ENCODE data around the gene LSM3.

The LSM3 gene

DNA sequence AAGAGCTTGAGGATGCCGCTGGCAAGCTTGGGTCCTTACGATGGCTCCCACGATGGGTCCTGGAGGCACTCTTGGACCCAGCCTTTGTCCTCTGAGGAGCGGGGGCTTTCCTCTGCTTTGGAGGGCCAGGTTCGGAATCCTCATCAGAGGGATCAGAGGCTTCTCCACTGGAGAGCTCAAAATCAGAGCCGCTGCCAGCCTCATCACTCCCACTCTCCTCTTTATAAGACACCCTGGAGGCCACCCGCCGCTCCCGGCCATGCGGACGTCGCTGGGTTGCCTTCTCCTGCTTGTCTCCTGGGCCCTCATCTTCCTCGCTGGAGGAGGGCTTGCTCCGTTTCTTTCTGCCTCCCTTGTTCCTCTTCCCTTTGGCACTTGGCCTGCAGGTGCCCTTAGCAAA lies 20.2 kb upstream of the LSM3 start:
- DNase-seq: no peak

DNA sequence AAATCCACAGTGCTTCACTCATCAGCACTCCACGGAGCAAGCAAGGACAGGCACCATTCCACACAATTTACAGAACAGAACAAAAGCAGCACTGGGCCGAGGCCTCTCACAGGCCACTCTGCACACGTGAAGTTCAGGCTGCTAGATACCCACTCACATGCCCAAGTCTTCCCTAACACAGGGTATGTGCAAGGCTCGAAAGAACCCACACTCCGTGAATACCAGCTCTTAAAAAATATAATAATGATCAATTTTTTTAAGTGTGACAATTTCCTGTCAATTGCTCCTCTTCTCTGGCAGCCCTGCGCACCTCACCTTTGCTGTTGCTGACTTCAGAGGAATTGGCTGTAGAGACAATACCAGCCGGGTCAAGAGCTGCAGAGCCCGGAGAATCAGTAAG lies 19.2 kb upstream of the LSM3 start:
- DNase-seq: no peak

DNA sequence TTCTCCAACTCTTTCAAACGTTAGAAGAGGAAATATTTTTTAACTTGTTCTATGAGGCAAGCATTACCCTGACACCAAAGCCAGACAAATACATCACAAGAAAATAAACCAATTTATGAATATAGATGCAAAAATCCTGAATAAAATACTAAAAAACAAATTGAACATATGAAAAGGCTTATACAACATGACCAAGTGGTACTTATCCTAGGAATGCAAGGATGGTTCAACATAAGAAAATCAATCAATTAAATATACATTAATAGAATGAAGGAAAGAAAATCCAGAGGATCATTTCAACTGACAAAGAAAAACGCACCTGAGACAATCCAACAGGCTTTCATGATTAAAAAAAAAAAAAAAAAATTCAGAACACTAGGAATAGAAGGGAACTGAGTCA lies 17.3 kb upstream of the LSM3 start:
- DNase-seq: no peak

DNA sequence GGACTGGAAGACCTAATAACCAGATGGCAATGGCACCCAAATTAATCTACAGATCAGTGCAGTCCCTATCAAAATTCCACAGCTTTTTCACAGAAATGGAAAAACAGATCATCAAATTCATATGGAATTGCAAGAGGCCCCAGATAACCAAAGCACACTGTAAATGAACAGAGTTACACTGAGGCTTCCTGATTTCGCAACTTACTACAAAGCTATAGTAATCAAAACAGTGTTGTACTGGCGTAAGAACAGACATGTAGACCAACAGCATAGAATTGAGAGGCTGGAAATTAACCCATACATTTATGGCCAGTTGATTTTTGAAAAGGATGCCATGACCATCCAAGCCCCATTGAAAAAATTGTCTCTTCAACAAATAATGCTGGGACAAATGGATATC lies 16.4 kb upstream of the LSM3 start:
- DNase-seq: no peak

DNA sequence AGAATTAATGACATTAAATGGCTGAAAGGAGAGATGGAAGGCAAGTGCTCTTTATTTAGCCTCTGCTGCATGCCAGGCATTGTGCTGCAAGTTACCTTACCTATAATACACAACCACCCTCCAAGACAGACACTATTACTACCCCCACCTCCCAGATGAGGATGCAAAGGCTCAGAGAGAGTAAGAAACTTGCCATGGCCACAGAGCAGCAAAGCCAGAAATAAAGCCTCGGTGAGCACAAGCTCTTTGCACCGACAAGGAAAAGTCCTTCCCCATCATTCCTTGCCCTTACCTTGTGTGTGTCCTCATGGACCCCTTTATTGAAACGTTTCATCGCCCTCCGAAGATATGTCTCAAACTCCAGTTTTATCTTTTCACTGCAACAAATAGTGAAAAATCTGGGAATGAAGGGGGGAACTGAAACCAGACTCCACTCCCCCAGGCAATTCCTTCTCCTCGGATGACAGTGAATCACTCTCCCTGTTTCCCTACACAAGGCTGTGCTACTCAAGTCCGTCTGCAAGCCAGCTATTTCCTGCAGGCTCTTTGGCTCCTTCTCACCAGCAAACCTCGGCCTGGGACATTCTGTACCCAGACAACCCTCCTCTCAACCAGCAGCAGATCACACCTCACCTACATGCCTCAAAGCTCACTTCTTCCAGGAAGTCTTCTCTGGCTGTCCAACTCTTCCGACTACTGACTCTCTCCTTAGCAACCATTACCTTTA lies 11.6 kb upstream of the LSM3 start:
- DNase-seq: no peak

DNA sequence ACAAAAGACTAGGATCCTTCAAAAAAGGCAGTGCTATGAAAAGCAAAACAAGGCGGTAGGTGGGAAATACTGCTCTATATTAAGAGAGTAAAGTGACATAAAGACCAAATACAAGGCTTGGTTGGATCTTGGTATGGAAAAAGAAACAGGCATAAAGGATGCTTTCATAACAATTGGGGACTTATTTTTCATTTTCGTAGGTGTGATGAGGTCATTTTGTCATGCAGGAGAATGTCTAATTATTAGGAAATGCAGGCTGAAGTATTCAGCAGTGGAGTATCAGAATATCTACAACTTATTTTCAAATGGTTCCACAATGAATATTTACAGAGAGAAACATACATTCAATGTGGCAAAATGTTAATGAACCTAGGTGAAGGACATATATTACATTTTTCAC lies 9.2 kb upstream of the LSM3 start:
- no peak for DNase-seq

DNA sequence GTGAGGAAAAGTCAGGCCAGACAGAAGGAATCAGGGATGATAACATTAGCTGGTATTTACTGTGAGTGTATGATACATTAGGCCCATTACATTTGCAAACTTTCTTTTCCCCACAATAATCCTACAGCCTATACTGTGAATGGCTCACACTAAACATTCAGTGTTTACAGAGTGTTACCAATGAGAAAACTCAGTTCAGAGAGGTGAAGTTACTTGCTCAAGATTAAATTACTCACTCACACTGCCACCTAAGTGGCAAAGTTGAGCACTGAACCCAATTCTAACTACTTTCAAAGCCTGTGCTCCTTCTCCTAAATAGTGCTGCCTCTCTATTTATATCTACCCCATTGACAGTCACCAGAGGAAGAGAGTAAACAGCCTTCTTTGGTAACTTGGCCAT lies 8.7 kb upstream of the LSM3 start:
- DNase-seq: no peak

DNA sequence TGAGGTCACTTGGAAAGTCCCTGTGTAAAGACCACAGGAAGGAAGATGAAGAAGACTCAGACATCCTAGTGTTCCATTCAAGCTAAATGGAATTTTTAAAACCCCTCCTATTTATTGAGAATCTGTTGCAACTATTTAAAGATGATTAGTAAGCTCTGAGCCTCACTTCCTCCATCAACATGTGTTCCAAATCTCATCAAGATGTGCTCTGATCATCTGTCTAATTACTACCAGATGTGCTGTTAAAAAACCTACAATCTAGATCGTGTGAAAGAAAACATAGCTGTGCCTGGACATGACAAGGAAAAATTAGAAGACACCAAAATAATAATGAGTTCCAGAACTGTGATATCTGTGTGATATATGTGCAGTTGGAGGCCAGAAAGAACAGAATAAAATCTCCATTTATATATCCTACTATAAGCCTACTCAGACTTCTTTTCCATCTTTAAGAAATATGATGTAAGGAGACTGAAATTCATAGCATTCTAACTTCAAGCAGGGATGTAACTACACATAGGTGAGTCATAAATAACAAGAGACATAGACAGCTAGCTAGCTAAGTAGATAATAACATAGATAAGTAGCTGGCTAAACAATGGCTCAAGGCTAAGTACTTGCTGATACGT lies 8.0 kb upstream of the LSM3 start:
- DNase-seq: no peak

DNA sequence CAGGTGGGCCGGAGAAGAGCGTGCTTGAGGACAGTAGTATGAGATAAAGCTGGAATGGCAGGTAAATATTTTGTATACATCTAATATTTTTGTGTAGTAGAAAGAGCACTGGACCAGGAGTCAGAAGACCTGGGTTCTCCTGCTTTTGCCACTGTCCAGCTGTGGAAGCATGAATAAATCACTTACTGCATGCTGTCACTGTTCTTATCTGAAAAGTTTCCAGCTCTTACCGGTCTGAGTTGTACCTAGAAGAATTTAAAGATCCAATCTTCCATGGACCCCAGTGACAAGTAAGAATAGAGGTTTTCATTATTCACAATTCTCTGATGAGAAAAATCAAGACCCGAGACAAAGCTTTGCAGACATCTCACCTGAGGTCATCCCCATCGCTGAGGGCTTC lies 6.1 kb upstream of the LSM3 start:
- DNase-seq: no peak

DNA sequence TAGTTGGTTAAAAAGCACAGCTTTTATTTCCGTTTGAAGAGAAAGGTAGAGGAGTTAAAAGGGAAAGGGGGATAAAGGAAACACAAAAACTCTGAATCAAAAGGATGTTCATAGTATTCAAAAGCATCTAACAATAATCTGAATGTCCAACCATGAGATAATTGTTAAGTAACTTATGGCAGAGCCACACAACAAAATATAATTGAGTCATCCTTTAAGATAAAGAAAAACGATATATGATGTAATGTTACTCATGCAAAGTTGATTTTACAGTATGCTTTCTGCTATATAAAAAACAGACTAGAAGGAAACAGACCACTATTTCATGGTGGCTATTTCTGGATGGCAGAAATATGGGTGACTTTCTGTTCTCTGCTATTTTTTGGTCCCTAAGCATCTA lies 4.1 kb upstream of the LSM3 start:
- DNase-seq: no peak

DNA sequence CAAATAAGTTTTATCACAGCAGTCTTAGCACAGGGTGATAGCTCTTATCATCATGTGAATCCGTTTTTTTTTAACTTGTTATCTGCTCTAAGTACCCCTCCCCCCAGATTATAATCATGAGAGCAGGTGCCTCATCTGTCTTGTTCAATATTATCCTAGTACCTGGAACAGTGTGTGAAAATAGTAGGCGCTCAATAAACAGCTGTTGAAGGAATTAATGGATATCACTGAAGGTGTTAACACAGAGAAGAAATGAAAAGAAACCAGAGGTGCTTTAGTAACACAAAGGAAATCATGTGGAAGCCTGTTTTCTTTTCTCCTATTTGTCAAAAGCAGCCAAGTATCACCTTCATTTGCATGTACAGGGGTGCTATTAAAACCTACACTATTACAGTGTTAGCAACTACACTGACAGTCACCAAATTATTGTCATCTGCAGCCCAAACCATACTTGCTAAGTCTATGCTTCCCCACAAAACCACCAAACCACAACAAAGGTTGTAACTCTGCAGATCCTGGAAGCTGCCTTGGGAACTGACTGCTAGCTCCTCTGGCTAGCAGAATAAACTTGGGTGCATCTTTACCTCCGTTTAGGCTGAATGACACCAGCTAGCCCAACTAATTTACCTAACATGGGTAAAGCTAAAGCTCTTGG lies 3.1 kb upstream of the LSM3 start:
- no peak for DNase-seq

DNA sequence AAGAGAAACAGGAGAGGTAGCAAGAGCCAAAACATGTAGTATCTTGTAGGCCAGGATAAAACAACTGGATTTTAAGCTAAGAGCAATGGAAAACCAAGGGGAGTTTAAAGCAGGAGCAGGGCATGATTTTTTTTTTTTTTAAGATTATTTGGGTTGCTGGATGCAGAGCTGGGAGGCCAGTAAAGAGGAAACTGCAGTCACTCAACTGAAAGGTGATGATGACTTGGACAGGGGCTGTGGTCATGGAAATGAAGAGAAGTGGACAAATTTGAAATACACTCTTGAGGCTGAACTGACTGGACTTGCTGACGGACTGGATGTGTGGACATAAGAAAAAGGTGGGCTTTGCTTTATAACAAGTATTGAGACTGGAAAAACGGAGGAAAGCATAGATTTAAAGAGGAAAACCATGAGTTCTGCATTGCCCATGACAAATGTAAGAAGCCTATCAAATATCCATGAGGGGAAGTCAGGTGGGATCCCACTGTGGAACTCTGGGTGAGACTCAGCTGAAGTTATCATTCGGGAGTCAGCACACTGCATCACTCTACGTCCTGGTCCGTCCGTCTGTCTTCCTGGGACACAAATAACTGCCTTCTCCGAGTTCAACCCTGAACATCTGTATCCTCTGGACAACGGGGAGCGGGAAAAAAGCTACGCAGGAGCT lies 904 bp upstream of the LSM3 start:
- DNase-seq: no peak

DNA sequence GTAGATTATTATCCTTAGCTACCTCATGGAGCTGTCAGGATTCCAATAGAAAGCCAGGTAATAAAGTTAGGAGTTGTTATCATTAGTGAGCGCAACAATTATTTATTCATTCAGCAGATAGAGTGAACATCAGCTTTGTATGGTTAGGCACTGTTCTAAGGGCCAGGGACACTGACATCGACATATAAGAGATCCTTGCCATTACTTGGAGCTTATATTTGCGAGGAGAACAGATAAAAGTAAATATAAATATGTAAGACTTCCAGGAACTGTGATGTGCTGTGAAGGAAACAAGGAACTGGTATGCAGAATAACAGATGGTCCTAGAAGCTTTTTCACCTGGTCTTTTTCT lies 473 bp downstream of the LSM3 start:
- DNase-seq: no peak

DNA sequence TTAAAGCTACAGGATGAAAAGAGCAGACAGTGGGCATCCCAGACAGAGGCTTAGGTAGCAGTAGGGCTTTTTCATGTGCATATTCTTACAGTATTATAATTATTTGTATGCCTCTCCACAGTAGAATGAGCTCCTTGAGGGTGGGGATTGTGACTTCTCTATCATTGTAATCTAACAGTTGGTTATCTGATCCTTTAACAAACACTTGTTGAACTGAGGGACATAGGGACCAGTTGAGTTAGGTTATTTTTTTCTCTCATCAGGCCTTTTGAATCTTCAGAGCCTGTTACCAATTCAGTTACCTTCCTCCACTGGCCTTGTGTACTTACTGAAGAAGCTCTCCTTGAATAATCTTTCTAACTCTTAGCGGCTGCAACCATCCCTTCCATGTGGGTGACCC lies 1.2 kb downstream of the LSM3 start:
- DNase-seq: no peak

DNA sequence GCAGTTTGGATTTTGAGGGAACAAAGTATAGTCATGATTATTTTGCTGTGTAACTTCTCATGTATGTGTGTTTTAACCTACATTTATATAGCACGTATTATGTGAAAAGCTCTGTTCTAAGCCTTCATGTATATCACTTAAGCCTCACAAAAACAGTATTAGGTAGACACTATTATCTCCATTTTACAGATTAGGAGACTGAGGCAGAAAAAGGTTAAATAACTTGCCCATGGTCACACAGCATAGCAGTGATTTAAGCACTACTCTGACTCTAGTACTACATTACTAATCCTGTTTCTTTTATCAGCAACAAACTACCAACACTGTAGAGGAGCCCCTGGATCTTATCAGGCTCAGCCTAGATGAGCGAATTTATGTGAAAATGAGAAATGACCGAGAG lies 2.6 kb downstream of the LSM3 start:
- no peak for DNase-seq

DNA sequence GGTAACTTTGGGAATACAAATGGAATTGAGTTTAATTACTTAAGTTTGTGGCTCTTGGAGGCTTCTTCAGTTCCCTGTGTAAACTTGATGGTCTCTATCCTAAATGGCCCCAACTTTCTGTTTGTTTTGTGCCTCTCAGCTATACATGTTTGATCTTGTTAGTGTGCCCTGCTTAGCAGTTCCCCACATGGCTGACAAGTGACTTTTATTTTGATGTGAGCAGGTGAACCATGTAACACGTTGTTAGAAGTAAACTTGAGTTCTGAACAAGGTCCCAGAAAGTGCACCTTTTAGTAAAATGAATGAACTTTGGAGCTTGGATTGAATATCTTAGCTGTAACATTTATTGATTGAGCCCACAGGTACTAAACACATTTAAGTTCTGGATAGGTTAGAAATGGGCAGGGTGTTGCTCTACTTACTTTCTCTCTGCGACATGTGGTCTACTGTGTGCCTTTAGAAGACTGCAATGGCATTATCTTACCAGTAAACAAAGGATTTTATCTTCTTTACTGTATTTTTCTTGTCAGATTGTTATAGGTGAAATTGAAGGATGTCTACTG lies 4.5 kb downstream of the LSM3 start:
- DNase-seq: no peak

DNA sequence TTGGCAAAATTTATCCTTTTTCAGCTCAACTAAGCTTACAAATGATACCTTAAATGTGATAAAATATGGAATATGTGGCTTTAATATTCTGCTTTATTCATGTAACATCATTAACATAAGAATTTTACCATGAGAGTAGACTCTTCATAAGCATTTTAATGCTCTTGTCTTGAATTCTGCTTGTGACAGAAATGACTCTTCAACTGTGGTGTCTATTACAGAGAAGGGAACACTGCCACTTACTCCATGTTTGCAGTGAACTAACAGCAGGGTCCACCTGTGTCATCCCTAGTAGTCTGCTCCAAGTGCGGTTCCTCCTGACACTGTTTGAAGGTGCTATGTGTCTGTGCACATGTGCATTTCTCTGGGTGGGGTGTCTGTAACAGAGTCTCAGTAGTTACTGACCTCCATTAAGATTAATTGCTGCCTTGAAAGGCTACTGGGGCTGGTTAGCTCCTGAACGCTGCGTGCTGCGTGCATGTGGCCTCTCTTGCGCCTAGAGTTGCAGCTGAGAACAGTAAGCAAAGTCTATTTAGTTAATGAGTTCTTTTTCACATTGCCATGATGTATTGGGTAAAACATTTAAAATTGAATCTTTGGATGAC lies 8.3 kb downstream of the LSM3 start:
- DNase-seq: no peak

DNA sequence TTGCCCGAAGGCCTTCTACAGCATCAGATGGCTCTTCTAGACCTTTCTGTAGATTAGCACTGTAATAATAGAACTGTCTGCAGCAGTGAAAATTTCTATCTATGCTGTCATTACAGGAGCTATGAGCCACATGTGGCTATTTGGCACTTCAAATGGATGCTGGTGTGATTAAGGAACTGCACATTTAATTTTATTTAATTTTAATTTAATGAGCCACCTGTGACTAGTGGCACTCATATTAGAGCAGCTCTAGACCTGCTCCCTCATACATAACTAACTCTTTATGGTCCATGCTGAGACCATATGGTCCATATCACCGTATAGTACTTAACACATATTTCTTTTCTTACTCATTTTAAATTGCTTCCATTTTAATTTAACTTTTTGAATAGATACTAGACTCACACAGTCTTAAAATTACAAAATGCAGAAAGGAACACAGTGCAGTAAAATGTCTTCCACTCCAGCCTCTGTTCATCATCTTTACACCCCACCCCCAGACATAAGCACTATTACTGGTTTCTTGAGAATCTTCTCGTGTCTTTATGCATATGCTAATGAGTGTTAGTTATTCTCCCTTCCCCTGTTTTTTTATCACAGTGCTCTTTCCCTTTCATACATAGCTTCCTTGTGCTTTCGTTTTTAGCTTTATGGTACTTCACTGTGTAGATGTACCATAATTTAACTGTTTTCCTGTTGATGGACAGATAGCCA lies 9.6 kb downstream of the LSM3 start:
- no peak for DNase-seq

DNA sequence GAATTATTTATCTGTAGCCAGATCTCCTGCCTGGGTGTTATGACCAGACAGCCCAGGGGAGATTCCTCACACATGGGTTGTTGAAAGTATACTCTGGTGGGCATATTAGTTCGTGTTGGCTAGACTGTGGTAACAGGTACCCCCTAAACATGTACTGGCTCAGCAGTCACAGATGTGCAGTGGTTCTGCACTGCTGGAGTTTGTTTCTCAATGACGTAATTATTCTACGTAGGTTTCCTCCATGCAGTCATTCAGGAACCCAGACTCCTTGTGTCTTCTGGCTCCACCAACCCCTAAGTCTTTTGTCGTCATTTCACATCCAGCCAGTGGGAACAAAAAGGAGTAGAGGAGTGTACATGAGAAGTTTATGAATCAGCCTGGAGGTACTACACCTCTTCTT lies 16.2 kb downstream of the LSM3 start:
- DNase-seq: no peak

DNA sequence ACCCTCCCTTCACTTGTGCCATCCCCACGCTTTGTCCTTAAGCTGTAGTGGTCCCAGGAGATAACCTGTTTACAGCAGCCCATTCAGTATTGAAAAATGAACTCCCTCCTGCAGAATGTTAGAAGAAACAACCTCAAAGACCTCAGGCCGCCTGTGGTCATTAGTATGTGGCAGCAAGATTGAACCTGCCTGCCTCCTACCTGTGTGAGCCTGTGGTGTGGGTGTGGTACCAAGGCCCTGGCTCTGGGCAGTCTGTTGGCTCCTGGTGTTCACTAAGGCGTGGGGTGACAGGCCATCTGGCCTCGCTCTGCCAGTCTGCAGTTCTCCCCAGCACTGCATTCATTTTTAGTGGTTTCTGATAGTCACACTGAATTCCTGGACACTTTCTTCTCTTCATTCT lies 21.0 kb downstream of the LSM3 start:
- DNase-seq: no peak

DNA sequence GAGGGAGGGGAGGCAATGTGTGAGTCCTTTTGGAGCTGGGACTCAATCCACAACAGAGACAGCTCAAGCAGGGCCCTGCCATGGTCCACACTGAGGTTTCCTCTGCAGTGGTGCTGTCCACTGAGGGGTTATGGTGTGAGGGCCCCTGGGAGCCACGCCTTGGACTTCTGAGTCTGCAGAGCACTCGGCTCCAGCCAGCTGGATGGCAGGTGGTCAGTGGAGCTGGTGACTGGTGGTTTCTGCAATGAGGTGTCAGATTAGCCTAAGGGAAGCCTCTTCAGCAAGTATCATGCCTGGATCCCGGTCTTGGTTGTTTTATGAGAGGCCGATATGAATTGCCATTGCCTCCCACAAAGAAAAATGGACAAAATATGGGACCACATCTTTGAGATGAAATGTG lies 21.7 kb downstream of the LSM3 start:
- no peak for DNase-seq

DNA sequence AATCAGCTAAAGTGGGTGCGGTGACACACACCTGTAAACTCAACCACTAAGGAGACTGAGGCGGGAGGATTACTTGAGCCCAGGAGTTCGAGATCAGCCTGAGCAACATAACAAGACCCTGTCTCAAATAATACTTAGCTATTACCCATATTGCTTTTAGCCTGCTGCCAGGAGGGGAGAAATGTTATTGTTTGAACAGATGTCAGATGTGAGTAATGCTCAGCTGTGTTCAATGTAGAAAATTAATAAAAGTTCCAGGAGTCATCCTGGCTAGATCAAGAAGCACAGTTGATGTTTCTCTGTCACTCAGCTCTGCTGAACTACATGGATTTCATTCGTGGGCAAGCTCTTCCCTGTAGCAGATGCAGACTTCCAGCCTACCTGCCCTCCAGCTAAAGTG lies 22.2 kb downstream of the LSM3 start:
- no peak for DNase-seq
